K562 (cell line): Measurements from ENCODE around the gene USHBP1. TPM values are rescaled to one million over a fixed set of nuclear protein-coding genes. Genes with fewer than 3 reads are reported as not detected.

Experiments
- ATF7 ChIP-seq: fragments of 450-650 bp; IDR thresholded peaks from 2 replicates; pipeline ENCODE4 v1.7.1; 2014; ENCODE audit warnings: mild to moderate bottlenecking, moderate library complexity
- CBFA2T2 ChIP-seq: fragments of 450-650 bp; conservative IDR thresholded peaks from 2 replicates; pipeline ENCODE4 v1.6.1; 2017; ENCODE audit warnings: mild to moderate bottlenecking
- DEAF1 ChIP-seq: fragments of 450-650 bp; formaldehyde crosslinking; IDR thresholded peaks from 2 replicates; pipeline ENCODE4 v1.4.0; 2020; ENCODE audit warnings: mild to moderate bottlenecking, moderate library complexity
- E4F1 ChIP-seq: fragments of 250-450 bp; sonication (Bioruptor Pico); IDR thresholded peaks from 2 replicates; pipeline ENCODE4 v1.5.0; 2021; ENCODE audit warnings: mild to moderate bottlenecking, borderline replicate concordance
- HDAC2 ChIP-seq: fragments of 450-650 bp; IDR thresholded peaks from 2 replicates; pipeline ENCODE4 v1.6.1; 2016; ENCODE audit warnings: mild to moderate bottlenecking
- KAT2B ChIP-seq: IDR thresholded peaks from one replicate; pipeline ENCODE4 v1.6.1; 2012; ENCODE audit warnings: low read depth, mild to moderate bottlenecking, control low read depth, inconsistent platforms, low read length, moderate library complexity
- L3MBTL2 ChIP-seq: fragments of 450-650 bp; IDR thresholded peaks from 2 replicates; pipeline ENCODE4 v1.6.1; 2016; ENCODE audit warnings: mild to moderate bottlenecking, moderate library complexity
- MECOM ChIP-seq: fragments of 250-450 bp; sonication (Bioruptor Pico); IDR thresholded peaks from 2 replicates; pipeline ENCODE4 v1.8.0; 2022; ENCODE audit warnings: inconsistent platforms
- MIER1 ChIP-seq: fragments of 450-650 bp; IDR thresholded peaks from 2 replicates; pipeline ENCODE4 v1.6.1; 2016; ENCODE audit warnings: antibody characterized with exemption, mild to moderate bottlenecking, low read depth
- POLR3A ChIP-seq: IDR thresholded peaks from 2 replicates; pipeline ENCODE4 v1.6.1; 2011; ENCODE audit warnings: borderline replicate concordance, mild to moderate bottlenecking, moderate library complexity; ENCODE audit not compliant: insufficient read length, insufficient read depth; ENCODE audit errors: extremely low read depth
- PPARD ChIP-seq: fragments of 250-450 bp; sonication (Bioruptor Pico); IDR thresholded peaks from 2 replicates; pipeline ENCODE4 v1.8.0; 2022; ENCODE audit warnings: inconsistent platforms, mild to moderate bottlenecking, moderate library complexity
- RBM15 ChIP-seq: fragments of 200-400 bp; formaldehyde crosslinking; IDR thresholded peaks from 2 replicates; pipeline ENCODE4 v1.6.1; 2018; ENCODE audit warnings: mild to moderate bottlenecking, low read length, moderate library complexity; ENCODE audit not compliant: insufficient read depth
- RNF2 ChIP-seq: sonication (generic); IDR thresholded peaks from 2 replicates; pipeline ENCODE4 v1.6.1; 2016
- SMAD4 ChIP-seq: fragments of 250-450 bp; sonication (Bioruptor Pico); conservative IDR thresholded peaks from 2 replicates; pipeline ENCODE4 v1.8.0; 2021; ENCODE audit warnings: inconsistent platforms, mild to moderate bottlenecking, moderate library complexity
- TFAM ChIP-seq: fragments of 250-450 bp; sonication (Bioruptor Pico); conservative IDR thresholded peaks from 2 replicates; pipeline ENCODE4 v1.5.0; 2021; ENCODE audit warnings: mild to moderate bottlenecking, moderate library complexity
- USF2 ChIP-seq: sonication (generic); formaldehyde crosslinking; IDR thresholded peaks from 2 replicates; pipeline ENCODE4 v1.5.0; 2020; ENCODE audit warnings: missing genetic modification reagents
- ZC3H8 ChIP-seq: fragments of 450-650 bp; IDR thresholded peaks from 2 replicates; pipeline ENCODE4 v1.6.1; 2017
- ZNF253 ChIP-seq: fragments of 250-450 bp; sonication (Bioruptor Pico); conservative IDR thresholded peaks from 2 replicates; pipeline ENCODE4 v1.6.1; 2021; ENCODE audit warnings: mild to moderate bottlenecking
- ZNF263 ChIP-seq: sonication (generic); formaldehyde crosslinking; IDR thresholded peaks from 2 replicates; pipeline ENCODE4 v1.8.0; 2022; ENCODE audit warnings: mild to moderate bottlenecking, missing genetic modification reagents, borderline replicate concordance
- ZNF57 ChIP-seq: fragments of 450-650 bp; formaldehyde crosslinking; IDR thresholded peaks from 2 replicates; pipeline ENCODE4 v1.4.0; 2020; ENCODE audit warnings: mild to moderate bottlenecking, moderate library complexity
- ZNF717 ChIP-seq: fragments of 250-450 bp; sonication (Bioruptor Pico); IDR thresholded peaks from 2 replicates; pipeline ENCODE4 v1.5.0; 2021
- polyA plus RNA-seq, 8 experiments: library from polyadenylated mRNA; depleted of rRNA in 4 of 8; stranded (reverse) in 5 of 8; unstranded in 3 of 8; fragments of >200 nt; fragmentation: Nextera tagmentation in 2 of 8; fragmentation: Illumina TruSeq in 1 of 8; extraction: Ambion mirVana in 2 of 8; extraction: Trizol in 1 of 8; gene quantifications; 2 replicates each; pipeline versions ENCODE4 v1.2.1 to v1.2.3, GENCODE V29; 2011 to 2014; ENCODE audit warnings: inconsistent platforms in 1 of 8, missing spikeins in 1 of 8
- total RNA-seq, 7 experiments: library from RNA; depleted of rRNA in 6 of 7; stranded (reverse); fragments of >200 nt in 6 of 7; fragmentation: Illumina TruSeq in 2 of 7; extraction: Trizol in 2 of 7; gene quantifications; 2 replicates each; pipeline versions ENCODE4 v1.2.1 to v1.2.3, GENCODE V29; 2011 to 2021; ENCODE audit warnings: low replicate concordance in 1 of 7
- TF ChIP-seq, protein P1 (sequence below): fragments of 200-800 bp; sonication (Bioruptor generic); IDR thresholded peaks from 2 replicates; pipeline ENCODE4 v1.6.1; 2017; ENCODE audit warnings: missing genetic modification characterization, missing compliant biosample characterization
- TF ChIP-seq, protein P2 (sequence below): fragments of 450-650 bp; formaldehyde crosslinking; IDR thresholded peaks from 2 replicates; pipeline ENCODE4 v1.4.0; 2020; ENCODE audit warnings: mild to moderate bottlenecking

The USHBP1 gene
- total and polyA plus RNA-seq, 9 of the 15 experiments (the other 6 are each of a cell fraction or from before 2014, with no cell fraction given) = 0.03 to 0.10 (median 0.05) TPM; not detected in 5

DNA sequence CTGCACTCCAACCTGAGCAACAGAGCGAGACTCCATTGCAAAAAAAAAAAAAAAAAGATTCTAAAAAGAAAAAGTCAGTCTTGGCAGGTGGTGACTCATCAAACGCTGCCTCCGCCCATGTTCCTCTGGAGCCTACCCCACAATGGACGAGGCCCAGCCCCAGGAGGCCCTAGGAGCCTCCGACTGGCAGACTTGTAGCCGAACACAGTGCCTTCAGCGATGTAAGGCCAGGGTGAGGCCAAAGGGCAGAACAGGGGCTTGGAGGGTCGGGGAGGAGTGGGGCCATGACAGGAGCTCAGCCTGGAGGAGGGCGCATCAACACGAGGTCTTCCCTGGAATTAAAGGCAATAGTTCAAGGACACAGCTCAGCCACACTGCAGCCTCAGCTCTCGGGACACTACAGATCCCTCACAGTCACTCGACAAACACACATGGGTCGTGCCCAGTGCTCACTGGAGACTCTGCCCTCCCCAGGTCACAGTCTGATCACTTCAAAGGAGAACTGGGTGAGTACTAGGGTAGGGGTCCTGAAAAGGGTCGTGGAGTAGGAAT is 44.3 kb downstream of the USHBP1 start (continued):
- TF ChIP-seq, protein P1, sequence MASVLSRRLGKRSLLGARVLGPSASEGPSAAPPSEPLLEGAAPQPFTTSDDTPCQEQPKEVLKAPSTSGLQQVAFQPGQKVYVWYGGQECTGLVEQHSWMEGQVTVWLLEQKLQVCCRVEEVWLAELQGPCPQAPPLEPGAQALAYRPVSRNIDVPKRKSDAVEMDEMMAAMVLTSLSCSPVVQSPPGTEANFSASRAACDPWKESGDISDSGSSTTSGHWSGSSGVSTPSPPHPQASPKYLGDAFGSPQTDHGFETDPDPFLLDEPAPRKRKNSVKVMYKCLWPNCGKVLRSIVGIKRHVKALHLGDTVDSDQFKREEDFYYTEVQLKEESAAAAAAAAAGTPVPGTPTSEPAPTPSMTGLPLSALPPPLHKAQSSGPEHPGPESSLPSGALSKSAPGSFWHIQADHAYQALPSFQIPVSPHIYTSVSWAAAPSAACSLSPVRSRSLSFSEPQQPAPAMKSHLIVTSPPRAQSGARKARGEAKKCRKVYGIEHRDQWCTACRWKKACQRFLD (CRISPR knock-in tag) = 0 out of 2 replicates have a peak, but pooled peaks have one; percentile 67
- peak; percentile 84 for TF ChIP-seq L3MBTL2
- no peak for TF ChIP-seq RBM15
- no peak for TF ChIP-seq POLR3A
- no peak for TF ChIP-seq USF2 (CRISPR knock-in tag)
- TF ChIP-seq TFAM (CRISPR knock-in tag) = no peak
- TF ChIP-seq KAT2B = no peak
- no peak for TF ChIP-seq MECOM (CRISPR knock-in tag)
- TF ChIP-seq MIER1 = no peak
- TF ChIP-seq DEAF1 (CRISPR knock-in tag) = no peak
- TF ChIP-seq RNF2 = no peak
- TF ChIP-seq, protein P2, sequence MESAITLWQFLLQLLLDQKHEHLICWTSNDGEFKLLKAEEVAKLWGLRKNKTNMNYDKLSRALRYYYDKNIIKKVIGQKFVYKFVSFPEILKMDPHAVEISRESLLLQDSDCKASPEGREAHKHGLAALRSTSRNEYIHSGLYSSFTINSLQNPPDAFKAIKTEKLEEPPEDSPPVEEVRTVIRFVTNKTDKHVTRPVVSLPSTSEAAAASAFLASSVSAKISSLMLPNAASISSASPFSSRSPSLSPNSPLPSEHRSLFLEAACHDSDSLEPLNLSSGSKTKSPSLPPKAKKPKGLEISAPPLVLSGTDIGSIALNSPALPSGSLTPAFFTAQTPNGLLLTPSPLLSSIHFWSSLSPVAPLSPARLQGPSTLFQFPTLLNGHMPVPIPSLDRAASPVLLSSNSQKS (CRISPR knock-in tag) = no peak
- TF ChIP-seq ZNF253 (CRISPR knock-in tag) = no peak
- no peak for TF ChIP-seq ZNF57 (CRISPR knock-in tag)
- TF ChIP-seq PPARD (CRISPR knock-in tag) = no peak
- TF ChIP-seq HDAC2 = peak; percentile 34; the same call in 1 of the 2 replicates
- TF ChIP-seq ZNF717 (CRISPR knock-in tag) = no peak
- TF ChIP-seq E4F1 = no peak
- no peak for TF ChIP-seq ZC3H8
- TF ChIP-seq ZNF263 (CRISPR knock-in tag) = peak; percentile 47; the same call in 1 of the 2 replicates
- 0 out of 2 replicates have a peak, but pooled peaks have one; percentile 18 for TF ChIP-seq SMAD4 (CRISPR knock-in tag)
- no peak for TF ChIP-seq CBFA2T2
- TF ChIP-seq ATF7 = peak; percentile 44; the same call in 1 of the 2 replicates
